Right renal pelvis (tissue), 4 donors: ENCODE measurements around the gene ERGIC1. TPM values are rescaled to one million over a fixed set of nuclear protein-coding genes. Genes with fewer than 3 reads are reported as not detected.

Source experiments
- polyA plus RNA-seq, 4 donors: library from polyadenylated mRNA; unstranded; fragments of 120-200 nt; gene quantifications; one replicate each; pipeline ENCODE4 v1.2.1, GENCODE V29; 2013; ENCODE audit not compliant: insufficient read length in 4 of 4

The ERGIC1 gene
- polyA plus RNA-seq, 4 donors, result 116 to 122 (median 118) TPM

Other genes starting within 250 kb of the ERGIC1 start
- 10 to 100 TPM; 15.3 to 17.5 (median 15.6) TPM for gene NEURL1B, start 193.0 kb upstream of the ERGIC1 start, polyA plus RNA-seq
- gene DUSP1, start 63.1 kb upstream of the ERGIC1 start, polyA plus RNA-seq, result 100 to 1,000 TPM in 1 of 4 donors, 10 to 100 TPM in 3; 50.2 to 130 (median 73.7) TPM
- gene RPL26L1, start 125.2 kb downstream of the ERGIC1 start, polyA plus RNA-seq, result 10 to 100 TPM; 56.1 to 66.6 (median 64.0) TPM
- 100 to 1,000 TPM; 223 to 262 (median 236) TPM for gene ATP6V0E1, start 149.5 kb downstream of the ERGIC1 start, polyA plus RNA-seq
- gene CREBRF, start 222.1 kb downstream of the ERGIC1 start, polyA plus RNA-seq, result 10 to 100 TPM; 19.0 to 23.4 (median 23.2) TPM